ENCODE results near the gene TANC2.
"Not testable (repeated sequence)": the region's sequence is repeated elsewhere in the genome, so short reads cannot be mapped to it uniquely, and the experiment has no call there.

TANC2 gene

DNA sequence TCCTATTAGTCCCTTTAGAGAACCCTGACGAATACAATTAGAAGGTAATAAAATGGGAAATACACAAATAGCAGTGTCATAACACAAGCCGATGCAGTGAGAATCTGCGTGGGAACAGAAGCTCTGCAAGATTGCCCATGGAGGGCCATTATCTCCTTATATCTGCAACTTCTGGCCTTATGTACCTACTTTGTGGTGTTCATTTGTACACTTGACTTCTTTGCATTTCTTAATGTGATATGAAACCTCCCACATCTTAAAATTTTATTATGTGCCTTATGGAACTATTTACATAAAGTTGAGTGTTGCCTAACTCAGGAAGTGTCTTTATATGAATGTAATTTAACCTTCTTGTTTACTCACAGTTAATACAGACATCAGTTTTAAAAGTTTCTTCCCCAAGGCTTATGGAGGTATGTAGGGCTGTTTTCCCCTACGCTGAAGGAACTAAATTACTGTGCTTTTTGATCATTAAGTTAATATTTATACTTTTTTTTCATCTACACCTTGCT lies 10.1 kb upstream of the TANC2 start:
- no peak overlapping the region for H3K27ac ChIP-seq
- DNase-seq (ENCODE audit: low read depth, low spot score), result no peak

DNA sequence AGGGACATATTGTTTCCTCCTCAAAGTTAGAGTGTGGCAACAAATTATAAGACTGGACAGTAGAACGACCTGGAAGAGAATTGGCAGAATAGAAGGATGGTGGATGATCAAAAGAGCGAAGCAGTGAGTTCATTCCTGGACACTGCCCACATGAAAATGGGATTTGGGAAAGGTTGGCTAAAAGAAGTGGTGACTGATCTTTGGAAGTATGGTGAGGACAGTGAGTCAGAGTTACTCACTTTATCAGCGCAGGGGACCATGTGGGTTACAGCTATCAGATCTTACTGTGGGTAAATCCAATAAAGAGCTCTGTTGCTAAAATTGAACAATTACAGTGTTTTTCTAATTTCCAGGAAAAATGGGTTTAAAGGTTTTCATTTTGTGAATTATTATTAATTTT lies 2.7 kb upstream of the TANC2 start:
- H3K27ac ChIP-seq, result no peak overlapping the region
- peak; percentile 22 for DNase-seq (ENCODE audit: low read depth, low spot score)

GRCh38 chr17:62964506-62964905 lies 1.5 kb upstream of the TANC2 start:
- no peak for DNase-seq (ENCODE audit: low read depth, low spot score)
- H3K27ac ChIP-seq, result no peak overlapping the region

GRCh38 chr17:62965174-62965685 lies 805 bp upstream of the TANC2 start:
- peak overlapping the region; percentile 77 for H3K27ac ChIP-seq
- no peak for DNase-seq (ENCODE audit: low read depth, low spot score)

- H3K27ac ChIP-seq, result peak overlapping the region; percentile 77
These were observed 580 bp downstream of the TANC2 start for GRCh38 chr17:62966426-62967204.

DNA sequence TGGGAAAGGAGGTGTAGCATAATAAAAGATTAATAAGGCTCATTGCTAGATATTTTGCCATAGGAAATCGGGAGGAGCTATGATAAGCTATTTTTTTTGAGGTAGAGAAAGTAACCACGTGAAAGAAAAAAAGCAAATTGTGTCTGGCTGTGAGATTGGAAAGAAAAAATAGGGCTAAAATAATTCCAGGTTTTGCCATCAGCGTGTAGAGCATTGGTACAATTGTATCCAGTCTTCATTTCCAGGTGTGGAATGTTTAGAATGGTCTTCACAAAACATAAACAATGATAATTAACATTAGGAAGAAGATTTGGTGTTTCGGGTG lies 1.1 kb downstream of the TANC2 start:
- H3K27ac ChIP-seq, result peak overlapping the region; percentile 77
- DNase-seq (ENCODE audit: low read depth, low spot score), result no peak

More at GRCh38 chr17:62966426-62967204, 580 bp downstream of the TANC2 start:
- DNase-seq (ENCODE audit: low read depth, low spot score), result no peak

GRCh38 chr17:62968445-62968923 lies 2.4 kb downstream of the TANC2 start:
- peak overlapping the region; percentile 77 for H3K27ac ChIP-seq
- DNase-seq (ENCODE audit: low read depth, low spot score), result peak; percentile 72

DNA sequence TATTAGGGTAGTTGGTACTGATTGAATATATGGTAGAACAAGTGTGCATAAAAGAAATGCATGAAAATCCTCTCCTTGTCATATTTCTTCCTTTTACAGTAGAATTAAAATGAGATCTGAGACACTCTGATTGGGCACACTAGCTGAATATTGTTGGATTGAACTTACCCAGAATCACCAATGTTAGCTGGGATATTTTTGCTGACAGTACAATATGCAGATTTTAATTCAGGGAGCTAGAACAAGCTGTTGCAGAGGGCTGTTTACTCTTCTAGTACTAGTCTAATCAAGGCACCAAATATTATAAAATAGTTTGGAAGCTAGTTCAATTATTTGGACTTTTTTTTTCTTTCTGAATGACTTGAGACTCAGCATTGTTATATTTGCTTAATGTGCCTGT lies 4.6 kb downstream of the TANC2 start:
- H3K27ac ChIP-seq, result no peak overlapping the region
- no peak for DNase-seq (ENCODE audit: low read depth, low spot score)

DNA sequence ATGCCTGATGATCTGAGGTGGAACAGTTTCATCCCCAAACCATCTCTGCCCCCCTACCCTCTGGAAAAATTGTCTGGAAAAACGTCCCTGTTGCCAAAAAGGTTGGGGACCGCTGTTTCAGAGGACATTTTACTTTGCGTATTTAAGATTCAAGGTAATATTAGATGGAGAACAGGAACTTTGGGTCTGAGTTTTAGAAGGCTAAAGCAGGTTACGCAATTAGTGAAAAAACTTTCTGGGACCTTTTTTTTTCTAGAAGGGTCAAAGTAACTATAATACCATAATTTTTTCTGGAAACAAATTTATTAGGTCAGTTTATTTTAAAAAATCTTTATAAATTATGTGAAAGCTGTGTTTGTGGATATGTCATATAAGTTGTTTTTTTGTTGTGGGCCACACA lies 5.8 kb downstream of the TANC2 start:
- no peak for DNase-seq (ENCODE audit: low read depth, low spot score)
- no peak overlapping the region for H3K27ac ChIP-seq

GRCh38 chr17:62974788-62975187 lies 8.8 kb downstream of the TANC2 start:
- no peak overlapping the region for H3K27ac ChIP-seq
- DNase-seq (ENCODE audit: low read depth, low spot score), result no peak

DNA sequence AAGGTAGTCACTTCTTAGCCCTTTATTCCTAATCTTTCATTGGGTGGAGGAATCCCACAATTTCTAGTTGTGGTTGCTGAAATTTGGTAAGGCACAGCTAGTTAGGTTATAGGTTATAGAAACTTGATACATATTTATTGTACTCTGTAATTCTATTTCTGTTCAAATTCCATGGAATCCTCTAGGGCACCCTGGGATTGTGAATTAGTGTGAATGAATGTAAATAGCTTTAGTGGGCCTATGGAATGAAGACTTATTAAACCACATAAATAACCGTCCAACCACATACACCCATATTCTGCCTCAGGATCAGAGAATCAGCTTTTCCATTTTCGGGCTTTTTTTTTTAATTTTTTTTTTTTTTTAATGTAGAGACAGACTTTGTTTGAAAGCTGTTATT lies 9.2 kb downstream of the TANC2 start:
- H3K27ac ChIP-seq, result no peak overlapping the region
- DNase-seq (ENCODE audit: low read depth, low spot score), result no peak

GRCh38 chr17:62976643-62977231 lies 10.7 kb downstream of the TANC2 start:
- DNase-seq (ENCODE audit: low read depth, low spot score), result not testable (repeated sequence)
- peak overlapping the region; percentile 52 for H3K27ac ChIP-seq

- peak overlapping the region; percentile 25 for H3K27ac ChIP-seq
- DNase-seq (ENCODE audit: low read depth, low spot score), result no peak
These were observed 14.8 kb downstream of the TANC2 start for GRCh38 chr17:62980842-62981241.

DNA sequence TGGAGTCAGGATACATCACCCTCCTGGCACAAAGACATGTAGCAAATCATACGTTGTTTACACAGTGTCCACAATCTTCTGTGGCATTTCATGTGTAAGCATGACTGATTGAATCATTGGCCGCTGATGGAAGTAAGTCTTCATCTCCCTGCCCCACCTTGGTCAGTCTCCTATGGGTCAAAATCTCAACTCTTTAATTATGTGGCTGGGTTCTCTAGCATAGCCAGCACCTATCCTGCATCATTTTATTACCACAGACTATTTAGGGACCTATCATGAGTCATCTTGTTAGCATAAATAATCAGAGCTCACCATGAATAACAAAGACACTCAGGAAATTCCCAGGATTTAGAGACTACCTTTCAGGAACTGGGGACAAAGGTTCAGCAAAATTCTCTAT lies 15.9 kb downstream of the TANC2 start:
- H3K27ac ChIP-seq, result peak overlapping the region; percentile 25
- peak; percentile 58 for DNase-seq (ENCODE audit: low read depth, low spot score)

DNA sequence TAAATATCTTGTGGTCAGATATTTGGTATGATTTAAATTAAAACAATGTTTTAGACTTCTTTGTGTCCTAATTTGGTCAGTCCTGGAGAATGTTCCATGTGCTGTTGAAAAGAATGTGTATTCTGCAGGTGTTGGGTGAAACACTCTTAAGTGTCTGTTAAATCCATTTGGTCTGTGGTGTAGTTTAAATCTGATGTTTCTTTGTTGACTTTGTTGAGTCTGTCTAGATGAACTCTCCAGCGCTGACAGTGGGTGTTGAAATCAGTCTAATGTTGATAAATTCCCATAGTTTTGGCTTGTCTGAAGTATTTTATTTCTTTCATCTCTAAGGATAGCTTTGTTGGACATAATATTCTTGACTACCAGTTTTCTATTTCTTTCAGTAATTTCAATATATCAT lies 18.8 kb downstream of the TANC2 start:
- DNase-seq (ENCODE audit: low read depth, low spot score), result no peak
- no peak overlapping the region for H3K27ac ChIP-seq

- no peak for DNase-seq (ENCODE audit: low read depth, low spot score)
- H3K27ac ChIP-seq, result no peak overlapping the region
These were observed 20.5 kb downstream of the TANC2 start for GRCh38 chr17:62986549-62986948.

GRCh38 chr17:62987136-62987535 lies 21.1 kb downstream of the TANC2 start:
- H3K27ac ChIP-seq, result no peak overlapping the region
- no peak for DNase-seq (ENCODE audit: low read depth, low spot score)

DNA sequence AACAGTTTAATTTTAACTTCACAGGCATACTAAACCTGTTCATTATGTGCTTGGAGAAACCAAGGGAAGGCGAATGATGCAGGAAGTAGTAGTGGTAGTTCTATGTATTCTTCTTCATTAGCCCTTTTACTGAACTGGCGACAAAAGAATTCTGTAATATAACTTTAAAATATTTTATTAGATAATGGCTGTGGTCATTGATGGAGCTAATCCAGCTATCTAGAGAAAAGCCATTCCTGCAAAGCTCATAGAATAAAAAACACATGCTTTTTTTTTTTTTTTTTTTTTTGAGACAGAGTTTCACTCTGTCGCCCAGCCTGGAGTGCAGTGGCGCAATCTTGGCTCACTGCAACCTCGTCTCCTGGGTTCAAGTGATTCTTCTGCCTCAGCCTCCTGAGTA lies 23.5 kb downstream of the TANC2 start:
- H3K27ac ChIP-seq, result no peak overlapping the region
- no peak for DNase-seq (ENCODE audit: low read depth, low spot score)

DNA sequence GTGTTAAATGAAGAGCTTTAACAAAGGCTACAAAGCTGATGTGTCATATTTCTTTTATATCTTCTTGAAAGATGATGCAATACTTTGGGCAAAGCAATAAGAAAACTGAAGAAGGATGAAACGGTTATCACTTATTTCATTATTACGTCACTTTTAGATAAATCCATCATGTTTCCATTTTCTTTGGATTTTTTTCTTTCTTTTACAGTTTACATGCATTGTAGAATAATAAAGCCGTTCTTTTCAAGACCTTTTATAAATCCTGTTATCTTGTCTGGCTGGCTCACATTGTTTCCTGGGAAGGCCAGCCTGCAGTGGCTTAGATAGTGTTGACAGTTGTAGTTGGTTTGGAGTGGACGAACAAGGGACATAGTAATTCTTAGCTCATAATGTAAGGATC lies 28.9 kb downstream of the TANC2 start:
- DNase-seq (ENCODE audit: low read depth, low spot score), result no peak
- peak overlapping the region; percentile 26 for H3K27ac ChIP-seq

GRCh38 chr17:62995377-62995885 lies 29.4 kb downstream of the TANC2 start:
- peak overlapping the region; percentile 26 for H3K27ac ChIP-seq
- no peak for DNase-seq (ENCODE audit: low read depth, low spot score)

- no peak overlapping the region for H3K27ac ChIP-seq
- no peak for DNase-seq (ENCODE audit: low read depth, low spot score)
These were observed 30.2 kb downstream of the TANC2 start for GRCh38 chr17:62996221-62996620.
